Activated CD4-positive, CD25-positive, alpha-beta regulatory T cell (primary cell): Measurements from ENCODE around the gene HES2.
A peak's percentile ranks its signal among the peaks of the same experiment; 100 is the strongest.
"Not testable (repeated sequence)": the region's sequence is repeated elsewhere in the genome, so short reads cannot be mapped to it uniquely, and the experiment has no call there.

ENCODE experiments used
- DNase-seq, 4 experiments: peaks; one replicate each; lab custom pipeline; 2025; lab: John Stamatoyannopoulos, UW

HES2 gene

GRCh38 chr1:6437012-6437700 is 17.4 kb upstream of the HES2 start:
- DNase-seq: not testable (repeated sequence)

DNA sequence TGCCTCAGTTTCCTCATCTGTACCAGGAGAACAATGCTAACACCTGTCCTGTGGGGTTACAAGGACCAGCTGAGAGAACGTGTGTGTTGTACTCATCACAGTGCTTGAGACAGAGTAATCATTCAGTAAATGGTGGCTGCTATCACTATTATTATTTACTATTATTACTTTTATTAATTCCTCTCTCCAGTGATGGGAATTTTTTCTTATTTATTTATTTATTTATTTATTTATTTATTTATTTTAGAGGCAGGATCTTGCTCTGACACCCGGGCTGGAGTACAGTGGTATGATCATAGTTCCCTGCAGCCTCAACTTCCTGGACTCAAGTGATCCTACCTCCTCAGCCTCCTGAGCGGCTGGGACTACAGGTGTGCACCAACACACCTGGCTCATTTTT is 16.6 kb upstream of the HES2 start:
- DNase-seq: not testable (repeated sequence)

DNA sequence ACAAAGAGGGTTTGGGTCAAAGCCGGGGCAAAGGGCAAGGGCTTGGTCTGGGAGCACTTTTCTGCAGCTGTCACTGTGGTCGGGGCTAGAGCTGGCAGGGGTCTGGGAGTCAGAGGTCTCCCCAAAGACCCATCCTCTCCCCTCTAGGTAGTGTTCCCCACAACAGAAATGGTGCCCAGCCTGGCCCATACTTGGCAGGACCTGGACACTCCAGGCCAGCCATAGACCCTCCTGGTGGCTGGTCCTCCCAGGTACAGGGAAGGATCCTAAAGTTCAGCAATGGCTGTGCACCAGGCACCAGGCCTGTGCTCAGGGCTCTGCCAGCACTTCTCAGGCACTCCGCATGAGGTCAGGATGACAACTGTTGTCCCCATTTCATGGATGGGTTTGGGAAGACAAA is 15.8 kb upstream of the HES2 start:
- no peak for DNase-seq

DNA sequence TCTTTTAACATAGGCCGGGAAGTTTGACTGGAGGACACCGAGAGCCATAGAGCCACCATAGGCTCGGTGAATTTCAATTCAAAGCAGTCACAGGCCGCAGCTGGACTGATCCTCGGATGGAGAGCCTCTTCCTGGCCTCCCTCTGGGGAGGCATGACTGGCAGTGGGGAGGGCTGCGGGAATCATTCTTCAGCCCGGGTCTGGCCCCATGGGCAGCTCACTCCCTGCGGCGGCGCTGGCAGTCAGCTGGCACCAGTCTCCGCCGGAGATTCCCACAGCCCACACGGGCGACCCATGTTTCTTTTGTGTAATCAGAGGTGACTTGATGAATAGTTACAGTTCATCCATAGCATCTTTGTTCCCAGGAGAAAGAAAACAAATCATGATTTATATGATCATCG is 15.4 kb upstream of the HES2 start:
- DNase-seq: no peak

GRCh38 chr1:6434186-6434585 is 14.5 kb upstream of the HES2 start:
- DNase-seq: no peak

GRCh38 chr1:6431645-6432579 is 12.2 kb upstream of the HES2 start:
- not testable (repeated sequence) for DNase-seq

- not testable (repeated sequence) for DNase-seq
These were observed 10.1 kb upstream of the HES2 start for GRCh38 chr1:6429660-6430411.

- DNase-seq: not testable (repeated sequence)
These were observed 8.7 kb upstream of the HES2 start for GRCh38 chr1:6428453-6428852.

DNA sequence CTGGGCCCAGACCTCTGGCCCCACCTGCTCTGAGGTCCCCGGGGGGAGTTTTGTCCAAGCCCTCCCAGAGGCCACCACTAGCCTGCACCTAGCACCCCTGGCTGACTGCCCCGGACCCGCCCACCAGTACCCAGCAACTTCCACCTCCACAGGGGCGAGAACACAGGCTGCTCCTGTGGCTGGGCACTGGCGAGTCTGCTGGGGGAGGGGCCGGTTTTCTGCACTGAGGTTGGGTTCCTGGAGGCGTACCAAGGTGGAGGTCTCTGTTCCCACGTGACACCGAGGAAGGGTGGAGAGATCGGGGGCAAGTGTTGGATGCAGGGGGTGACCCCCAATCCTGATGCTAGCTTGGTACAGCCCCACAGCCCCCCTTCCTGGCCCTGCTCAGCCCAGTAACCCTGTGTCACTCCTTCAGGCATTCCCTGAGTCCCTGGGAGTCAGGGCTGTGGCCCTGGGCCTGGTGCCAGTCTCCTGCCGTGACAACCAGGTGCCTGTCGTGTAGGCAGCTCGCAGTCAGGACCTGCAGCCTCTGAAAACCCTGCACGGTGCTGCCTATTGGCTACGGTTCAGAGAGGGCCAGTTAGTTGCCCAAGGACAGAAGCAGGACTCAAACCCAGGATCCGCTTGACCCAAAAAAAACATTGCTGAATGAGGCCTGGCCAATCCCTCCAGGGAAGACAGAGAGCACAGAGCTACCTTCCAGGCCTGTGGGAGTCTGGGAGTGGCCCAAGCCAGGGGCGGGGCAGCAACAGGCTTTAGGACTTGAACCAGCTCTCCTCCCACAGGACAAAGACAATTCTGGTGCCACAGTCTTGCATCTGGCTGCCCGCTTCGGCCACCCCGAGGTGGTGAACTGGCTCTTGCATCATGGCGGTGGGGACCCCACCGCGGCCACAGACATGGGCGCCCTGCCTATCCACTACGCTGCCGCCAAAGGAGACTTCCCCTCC is 8.0 kb upstream of the HES2 start:
- DNase-seq: no peak

- no peak for DNase-seq
These were observed 7.2 kb upstream of the HES2 start for GRCh38 chr1:6426972-6427350.

DNA sequence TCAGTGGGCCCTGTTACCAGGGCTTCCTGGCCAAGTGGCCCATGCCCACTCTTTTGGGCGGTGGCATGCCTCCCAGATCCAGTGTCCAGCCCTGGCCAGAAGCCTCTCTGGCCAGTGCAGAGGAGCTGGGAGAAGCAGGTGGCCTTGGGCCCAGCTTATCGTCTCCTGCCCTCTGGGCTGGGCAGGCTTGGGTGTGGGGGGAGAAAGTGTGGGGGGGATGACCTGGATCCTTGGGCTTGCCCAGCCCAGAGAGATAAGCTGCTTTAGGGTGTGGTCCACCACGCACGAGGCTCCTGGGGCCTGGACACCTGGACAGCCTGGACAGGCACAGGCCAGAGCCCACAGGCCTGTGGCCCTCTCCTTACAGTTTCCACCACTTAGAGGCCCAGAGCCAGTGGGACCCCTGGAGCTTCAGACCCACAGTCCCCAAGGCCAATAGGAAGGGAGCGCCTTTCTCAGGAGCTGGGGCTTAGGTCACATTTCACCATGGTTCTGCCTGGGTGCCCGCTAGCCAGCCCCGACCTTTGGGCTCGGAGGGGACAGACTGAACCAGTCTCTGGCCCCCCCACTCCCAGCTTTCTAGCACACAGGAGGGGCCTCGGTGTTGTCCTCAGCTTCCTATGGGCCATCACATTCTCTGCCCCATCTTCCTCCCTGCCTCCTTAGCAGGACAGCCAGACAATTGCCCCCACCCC is 6.7 kb upstream of the HES2 start:
- DNase-seq: no peak

DNA sequence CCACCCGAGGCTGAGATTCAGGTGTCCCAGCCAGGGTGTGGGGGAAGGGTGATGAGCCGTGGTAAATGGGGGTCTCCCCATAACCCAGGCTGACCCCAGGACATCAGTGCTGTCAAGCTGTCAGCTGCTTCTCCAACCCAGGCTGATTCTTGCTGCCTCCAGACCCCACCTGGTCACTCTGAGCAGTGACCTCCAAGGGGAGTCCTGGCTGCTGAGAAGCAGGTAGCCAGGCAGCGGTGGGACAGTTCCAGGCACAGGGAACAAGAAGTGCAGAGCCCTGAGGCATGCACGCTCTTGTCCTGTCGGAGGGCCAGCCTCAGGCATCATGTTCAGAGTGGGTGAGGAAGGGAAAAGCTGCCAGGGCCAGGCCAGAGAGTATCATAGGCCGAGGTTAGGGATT is 5.9 kb upstream of the HES2 start:
- no peak for DNase-seq

GRCh38 chr1:6424619-6425593 is 5.2 kb upstream of the HES2 start, which contains the start of gene ESPN:
Gene ESPN (plus strand): TSS chr1:6424776. CDS start chr1:6424956, 180 bp downstream.
- DNase-seq: no peak

DNA sequence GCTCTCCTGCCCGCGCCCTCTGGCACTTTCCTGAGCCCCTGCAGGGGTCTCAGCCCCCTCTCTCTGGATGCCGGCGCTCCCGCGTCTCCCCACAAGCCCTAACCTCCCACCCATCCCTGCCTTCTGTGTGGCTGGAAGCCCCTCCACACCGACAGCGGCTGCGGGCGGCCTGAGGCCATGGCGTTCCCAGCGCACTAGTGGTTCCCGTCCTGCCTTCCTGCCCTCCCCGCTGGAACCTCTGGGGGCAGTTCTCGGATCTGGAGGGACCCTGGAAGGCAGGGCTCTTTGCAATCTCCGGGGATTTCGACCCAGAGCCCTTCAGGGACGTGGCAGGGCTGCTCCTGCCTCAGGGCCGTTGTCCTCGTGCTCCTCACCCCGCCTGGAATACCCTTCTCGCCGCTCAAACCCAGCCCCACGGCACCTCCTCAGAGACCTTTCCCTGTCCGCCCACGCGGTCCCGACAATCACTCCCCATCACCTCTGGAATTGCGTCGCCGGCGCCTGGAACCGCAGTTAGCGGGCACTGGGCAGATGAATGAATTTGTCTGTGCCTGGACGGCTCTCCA is 4.4 kb upstream of the HES2 start:
- no peak for DNase-seq

DNA sequence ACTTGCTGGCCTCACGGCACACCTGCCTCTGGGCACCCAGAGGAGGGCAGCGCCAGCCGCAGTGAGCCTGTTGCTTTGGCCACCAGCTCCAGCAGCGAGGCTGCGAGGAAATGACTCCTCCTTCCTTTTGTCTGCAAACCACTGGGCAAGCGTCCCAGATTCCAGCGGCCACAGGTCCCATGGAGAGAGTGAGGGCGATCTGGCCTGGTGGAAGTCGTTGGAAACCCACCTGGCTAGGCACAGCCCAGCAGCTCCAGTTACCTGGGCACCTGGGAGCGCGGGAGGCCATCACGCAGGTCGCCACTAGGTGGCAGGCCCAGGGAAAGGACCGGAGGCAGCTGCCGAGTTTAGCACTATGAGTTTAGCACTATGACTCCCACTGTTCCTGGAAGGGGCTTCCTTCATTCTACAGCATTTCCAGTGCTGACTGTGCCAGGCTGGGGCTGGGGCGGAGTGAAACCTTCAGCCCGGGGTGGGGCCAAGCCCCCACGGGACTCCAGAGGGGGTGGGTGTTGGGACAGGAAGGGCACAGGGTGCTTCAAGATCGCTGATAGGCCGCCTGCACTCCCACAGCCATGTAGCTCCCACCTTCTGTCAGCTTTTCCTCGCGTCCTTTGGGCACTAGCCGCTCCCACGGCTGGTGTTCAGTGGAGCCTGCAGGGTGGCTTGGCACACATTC is 3.7 kb upstream of the HES2 start:
- peak; percentile 26 to 51 (median 44) for DNase-seq

DNA sequence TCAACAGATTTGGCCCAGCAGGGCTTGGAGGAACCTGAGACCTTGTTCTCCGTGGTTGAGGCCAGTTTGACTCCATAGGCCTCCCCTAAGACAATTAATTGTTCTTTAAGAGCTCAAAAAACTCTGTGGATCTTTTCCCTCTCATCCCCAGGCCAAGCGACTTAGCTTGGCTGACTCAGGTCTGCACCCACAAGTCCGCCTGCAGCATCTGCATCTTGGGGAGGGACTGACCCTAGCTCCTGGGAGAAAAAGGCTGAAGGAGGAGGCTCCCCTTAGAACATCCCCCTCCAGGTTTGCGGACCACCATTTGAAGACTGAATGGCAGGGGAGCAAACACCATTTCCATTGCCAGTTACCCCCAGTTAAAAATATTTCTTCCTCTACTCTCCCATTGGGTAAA is 1.5 kb upstream of the HES2 start:
- no peak for DNase-seq

GRCh38 chr1:6420454-6421042 is 829 bp upstream of the HES2 start:
- no peak for DNase-seq

- DNase-seq: no peak
These were observed 319 bp downstream of the HES2 start for GRCh38 chr1:6419397-6419803.
